Activated T-cell treated with anti-CD3 and anti-CD28 coated beads, Interleukin-2, amount 50 U/mL, for 1 hour (primary cell): ENCODE measurements around the gene UCK2.
A peak's percentile ranks its signal among the peaks of the same experiment; 100 is the strongest.
"Not testable (repeated sequence)": the region's sequence is repeated elsewhere in the genome, so short reads cannot be mapped to it uniquely, and the experiment has no call there.

Experiments
- DNase-seq: peaks from one replicate; pipeline ENCODE4 v3.0.0-alpha.2; 2020

Gene UCK2

GRCh38 chr1:165827268-165828102 is at the start of gene UCK2:
TSS of gene UCK2 (plus strand) at chr1:165827614. CDS start at chr1:165827834, 220 bp downstream.
- peak; percentile 62 for DNase-seq

DNA sequence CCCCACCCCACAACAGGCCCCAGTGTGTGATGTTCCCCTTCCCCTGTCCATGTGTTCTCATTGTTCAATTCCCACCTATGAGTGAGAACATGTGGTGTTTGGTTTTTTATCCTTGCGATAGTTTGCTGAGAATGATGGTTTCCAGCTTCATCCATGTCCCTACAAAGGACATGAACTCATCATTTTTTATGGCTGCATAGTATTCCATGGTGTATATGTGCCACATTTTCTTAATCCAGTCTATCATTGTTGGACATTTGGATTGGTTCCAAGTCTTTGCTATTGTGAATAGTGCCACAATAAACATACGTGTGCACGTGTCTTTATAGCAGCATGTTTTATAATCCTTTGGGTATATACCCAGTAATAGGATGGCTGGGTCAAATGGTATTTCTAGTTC is 49.2 kb upstream of the UCK2 start:
- DNase-seq, result not testable (repeated sequence)

- not testable (repeated sequence) for DNase-seq
These were observed 43.9 kb upstream of the UCK2 start for GRCh38 chr1:165783519-165783918.

- no peak for DNase-seq
These were observed 39.7 kb upstream of the UCK2 start for GRCh38 chr1:165787741-165788140.

GRCh38 chr1:165793951-165794350 is 33.5 kb upstream of the UCK2 start:
- DNase-seq, result no peak

- DNase-seq, result no peak
These were observed 31.5 kb upstream of the UCK2 start for GRCh38 chr1:165795894-165796293.

- DNase-seq, result no peak
These were observed 28.0 kb upstream of the UCK2 start for GRCh38 chr1:165799387-165799786.

- DNase-seq, result not testable (repeated sequence)
These were observed 22.9 kb upstream of the UCK2 start for GRCh38 chr1:165804513-165804912.

DNA sequence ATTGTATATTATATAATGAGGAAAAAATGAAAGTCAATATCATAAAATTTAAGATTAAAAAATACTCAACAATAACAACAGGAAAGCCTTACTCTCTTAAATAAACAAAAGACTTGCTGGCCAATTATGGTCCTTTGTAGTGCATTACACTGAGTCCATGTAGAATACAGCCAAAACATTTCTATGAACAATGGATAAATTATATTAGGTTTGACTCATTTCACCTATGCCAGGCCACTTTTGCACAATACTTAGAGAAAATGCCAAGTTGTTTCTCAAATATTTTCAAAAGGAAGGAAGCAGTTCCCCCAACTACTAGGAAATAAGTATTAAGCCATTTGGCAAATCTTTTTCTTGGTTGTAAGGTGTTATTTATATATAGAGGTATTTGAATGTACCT is 19.8 kb upstream of the UCK2 start:
- no peak for DNase-seq

DNA sequence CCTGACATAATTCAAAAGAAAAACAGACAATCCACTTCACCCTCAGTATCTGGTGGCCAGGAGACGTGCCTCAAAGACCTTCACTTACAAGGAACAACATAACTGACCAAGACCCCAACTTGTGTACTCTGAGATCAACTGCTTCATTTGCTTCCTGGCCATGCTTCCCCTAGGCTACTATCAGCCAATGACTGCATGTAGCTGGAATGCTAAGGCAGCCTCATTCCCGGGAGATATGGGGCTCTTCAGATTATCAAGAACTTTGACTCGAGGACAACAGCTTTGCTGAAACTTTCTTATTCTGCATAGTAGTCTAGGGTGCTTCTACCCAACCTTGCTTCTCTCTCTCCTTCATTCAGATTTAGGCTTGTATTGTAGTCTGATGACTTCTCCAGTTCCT is 11.7 kb upstream of the UCK2 start:
- DNase-seq, result no peak

DNA sequence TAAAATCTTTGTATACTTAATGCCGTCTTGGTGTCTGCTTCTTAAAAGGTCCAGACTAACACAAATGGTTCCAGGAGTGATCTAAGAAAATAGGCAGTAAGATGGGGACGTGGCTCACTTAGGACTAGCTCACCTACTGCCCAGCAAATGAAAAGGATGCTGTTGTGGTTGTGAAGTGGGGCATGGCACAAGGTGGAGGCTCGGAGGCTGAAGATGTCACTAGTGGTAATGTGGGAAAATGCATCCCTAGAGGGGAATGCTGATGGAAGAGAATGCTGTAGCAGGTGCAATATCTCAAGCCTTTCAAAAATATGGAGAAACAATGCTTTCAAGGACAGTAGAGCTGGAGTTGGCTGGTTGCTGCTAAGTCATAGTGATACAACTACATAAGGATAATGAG is 11.3 kb upstream of the UCK2 start:
- no peak for DNase-seq

DNA sequence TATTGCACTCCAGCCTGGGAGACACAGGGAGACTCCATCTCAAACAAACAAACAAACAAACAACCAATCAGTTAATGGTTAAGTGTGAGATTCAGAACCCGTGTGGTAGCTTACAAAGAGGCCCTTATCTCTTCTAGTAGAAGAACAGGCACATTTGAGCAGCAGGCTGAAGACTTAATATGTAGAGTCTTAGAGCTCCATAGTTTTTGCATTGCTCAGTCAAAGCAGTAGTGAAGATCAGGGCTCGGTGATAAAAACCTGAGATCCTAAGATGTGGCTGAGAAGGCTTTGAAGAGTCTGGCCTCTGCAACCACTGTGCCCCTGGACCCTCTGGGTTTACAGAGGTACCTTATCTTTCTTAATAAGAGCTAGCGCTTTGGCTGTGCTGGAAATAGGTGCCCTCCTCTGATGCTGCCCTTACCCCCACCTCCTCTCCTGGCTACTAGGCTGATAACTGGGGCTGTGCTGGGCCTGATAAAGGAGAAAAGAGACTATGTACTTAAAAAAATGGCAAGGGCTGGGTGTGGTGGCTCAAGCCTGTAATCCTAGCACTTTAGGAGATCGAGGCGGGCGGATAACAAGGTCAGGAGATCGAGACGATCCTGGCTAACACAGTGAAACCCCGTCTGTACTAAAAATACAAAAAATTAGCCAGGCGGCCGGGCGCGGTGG is 10.5 kb upstream of the UCK2 start:
- no peak for DNase-seq

- DNase-seq, result no peak
These were observed 3.7 kb upstream of the UCK2 start for GRCh38 chr1:165823552-165824268.

DNA sequence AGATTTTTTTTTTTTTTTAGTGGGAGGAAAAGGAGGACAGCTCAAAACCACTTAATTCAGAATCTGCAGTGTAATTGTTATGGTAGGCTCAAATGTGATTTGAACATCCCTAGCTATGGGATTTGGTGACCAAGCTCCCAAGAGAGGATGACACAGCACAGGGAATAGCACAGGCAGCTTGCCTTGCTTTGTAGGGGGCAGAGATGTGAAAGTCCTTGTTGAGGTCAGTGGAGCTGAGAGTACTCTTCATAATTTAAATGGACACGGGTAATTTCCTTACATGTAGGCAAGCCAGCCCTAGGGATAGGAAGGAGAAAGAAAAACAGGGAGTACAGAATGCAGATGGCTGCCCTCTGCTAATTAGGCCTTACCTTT is 3.2 kb upstream of the UCK2 start:
- DNase-seq, result no peak

DNA sequence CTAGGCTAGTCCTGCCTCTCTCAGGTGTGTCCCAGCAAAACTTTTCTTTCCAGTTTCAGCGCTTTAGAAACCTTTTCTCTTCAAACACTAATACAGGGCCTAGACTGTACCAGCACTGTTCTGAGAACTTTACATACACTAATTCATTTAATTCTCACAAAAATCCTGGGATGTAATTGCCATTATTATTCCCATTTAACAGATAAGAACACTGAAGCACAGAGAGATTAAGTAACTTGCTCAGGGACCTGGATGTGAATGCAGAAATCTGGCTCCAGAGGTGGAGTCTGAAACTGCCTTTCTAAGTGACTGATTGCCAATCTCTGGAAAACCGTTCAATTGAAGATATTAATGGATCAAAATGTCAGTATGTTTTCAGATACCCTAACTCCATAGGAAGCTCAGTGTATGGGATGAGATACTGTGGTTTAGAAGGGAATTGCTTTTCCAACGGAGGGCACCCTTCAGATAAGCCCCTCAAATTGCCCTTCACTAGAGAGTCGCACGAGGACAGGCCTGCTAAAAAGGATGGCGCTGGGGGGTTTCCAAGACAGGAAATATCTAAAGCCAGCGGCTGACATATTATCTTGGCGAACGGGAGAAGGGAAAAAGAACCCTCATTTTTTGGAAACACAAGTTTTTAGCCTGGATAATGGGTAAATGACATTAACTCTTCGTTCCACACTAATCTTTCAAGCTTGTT is 698 bp upstream of the UCK2 start:
- DNase-seq, result no peak

DNA sequence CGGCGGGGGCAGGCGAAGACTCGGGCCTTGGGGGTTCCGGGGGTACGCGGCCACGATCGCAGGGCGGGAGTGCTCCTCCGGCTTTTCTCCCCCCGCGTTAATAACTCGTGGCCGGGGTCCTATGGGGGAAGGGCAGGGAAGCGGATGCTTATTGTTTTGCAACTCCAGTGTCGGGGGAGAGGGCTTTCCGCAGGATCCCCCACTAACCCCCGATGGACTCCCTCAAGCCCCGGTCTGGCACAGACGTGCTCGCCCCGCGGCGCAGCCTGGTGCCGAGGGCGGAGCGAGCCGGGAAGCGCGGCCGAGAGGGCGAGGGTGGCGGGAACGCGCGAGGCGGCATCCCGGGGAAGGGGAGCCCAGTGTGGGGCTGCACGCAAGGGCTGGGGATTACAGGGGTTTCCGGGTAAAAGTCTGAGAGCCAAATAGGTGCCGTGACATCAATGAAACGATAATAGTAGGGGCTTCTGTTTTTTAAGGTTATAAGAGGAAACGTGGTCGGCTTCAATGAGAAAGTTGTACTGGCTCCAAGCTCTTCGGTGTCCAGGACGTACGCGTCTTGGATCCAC is 772 bp downstream of the UCK2 start:
- DNase-seq, result no peak

GRCh38 chr1:165828669-165829329 is 1.4 kb downstream of the UCK2 start:
- DNase-seq, result no peak

DNA sequence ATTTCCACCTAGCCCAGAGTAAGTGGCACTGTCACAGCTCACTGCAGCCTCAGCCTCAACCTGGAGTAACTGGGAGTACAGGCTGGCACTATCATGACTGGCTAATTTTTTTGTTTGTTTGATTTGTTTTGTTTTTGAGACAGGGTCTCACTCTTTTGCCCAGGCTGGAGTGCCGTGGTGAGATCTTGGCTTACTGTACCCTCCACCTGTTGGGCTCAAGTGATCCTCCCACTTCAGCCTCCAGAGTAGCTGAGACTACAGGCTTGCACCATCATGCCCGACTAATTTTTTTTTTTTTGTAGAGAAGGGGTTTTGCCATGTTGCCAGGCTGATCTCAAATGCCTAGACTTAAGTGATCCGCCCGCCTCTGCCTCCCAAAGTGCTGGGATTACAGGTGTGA is 2.5 kb downstream of the UCK2 start:
- no peak for DNase-seq

DNA sequence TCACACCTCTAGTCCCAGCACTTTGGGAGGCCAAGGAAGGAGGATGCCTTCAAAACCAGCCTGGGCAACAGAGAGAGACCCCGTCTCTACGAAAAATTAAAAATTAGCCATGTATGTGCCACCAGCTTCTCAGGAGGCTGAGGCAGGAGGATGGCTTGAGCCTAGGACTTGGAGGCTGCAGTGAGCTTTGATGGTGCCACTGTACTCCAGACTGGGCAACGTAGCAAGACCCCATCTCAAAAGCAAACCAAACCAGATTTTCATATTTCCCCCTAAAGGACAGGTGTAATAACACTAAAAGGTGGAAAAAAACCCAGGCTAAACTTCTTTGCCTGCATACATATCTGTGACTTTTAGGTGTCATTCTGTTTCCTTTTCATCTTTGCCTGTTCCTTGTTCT is 3.7 kb downstream of the UCK2 start:
- DNase-seq, result no peak

- DNase-seq, result no peak
These were observed 5.5 kb downstream of the UCK2 start for GRCh38 chr1:165832902-165833301.

- no peak for DNase-seq
These were observed 5.9 kb downstream of the UCK2 start for GRCh38 chr1:165833358-165833757.

GRCh38 chr1:165834229-165834628 is 6.8 kb downstream of the UCK2 start:
- DNase-seq, result no peak
